GM13977 (cell line): Measurements from ENCODE around the gene KHDRBS2.

Experiments used
- DNase-seq: peaks from one replicate; pipeline ENCODE4 v3.0.0; 2012; ENCODE audit warnings: low spot score
- in situ Hi-C: fragments of 300-500 bp; cut with MboI; formaldehyde crosslinking; loops from one replicate; pipeline ENCODE4 v1.12.0; 2022; ENCODE audit warnings: low sequenced_read_pairs, low pct_unique_long_range_greater_than_20kb, mixed read lengths, inconsistent platforms; ENCODE audit not compliant: unreplicated experiment
- TF ChIP-seq, protein P1 (sequence below): IDR thresholded peaks from 2 replicates; pipeline ENCODE4 v1.5.1; 2012; ENCODE audit warnings: mild to moderate bottlenecking, control low read depth; ENCODE audit not compliant: insufficient read depth; ENCODE audit errors: extremely low read depth, missing control alignments

KHDRBS2 gene

DNA sequence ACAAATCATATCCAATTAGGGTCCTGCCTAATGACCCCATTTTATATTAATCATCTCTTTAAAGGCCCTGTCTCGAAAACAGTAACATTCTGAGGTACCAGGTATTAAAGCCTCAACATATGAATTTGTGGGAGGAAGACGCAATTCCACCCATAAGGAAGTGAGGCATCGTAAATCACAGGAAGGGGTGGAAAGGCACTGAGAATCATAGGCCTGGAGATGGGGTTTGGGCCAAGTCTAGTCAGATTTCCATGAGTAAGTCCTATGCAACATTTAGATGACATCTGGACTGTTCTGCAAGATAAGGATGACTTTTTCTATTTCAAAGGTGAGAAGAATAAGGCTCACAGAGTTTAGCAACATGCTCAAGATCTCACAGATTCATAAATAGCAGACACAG, 534.0 kb downstream of the KHDRBS2 start:
- TF ChIP-seq, protein P1, sequence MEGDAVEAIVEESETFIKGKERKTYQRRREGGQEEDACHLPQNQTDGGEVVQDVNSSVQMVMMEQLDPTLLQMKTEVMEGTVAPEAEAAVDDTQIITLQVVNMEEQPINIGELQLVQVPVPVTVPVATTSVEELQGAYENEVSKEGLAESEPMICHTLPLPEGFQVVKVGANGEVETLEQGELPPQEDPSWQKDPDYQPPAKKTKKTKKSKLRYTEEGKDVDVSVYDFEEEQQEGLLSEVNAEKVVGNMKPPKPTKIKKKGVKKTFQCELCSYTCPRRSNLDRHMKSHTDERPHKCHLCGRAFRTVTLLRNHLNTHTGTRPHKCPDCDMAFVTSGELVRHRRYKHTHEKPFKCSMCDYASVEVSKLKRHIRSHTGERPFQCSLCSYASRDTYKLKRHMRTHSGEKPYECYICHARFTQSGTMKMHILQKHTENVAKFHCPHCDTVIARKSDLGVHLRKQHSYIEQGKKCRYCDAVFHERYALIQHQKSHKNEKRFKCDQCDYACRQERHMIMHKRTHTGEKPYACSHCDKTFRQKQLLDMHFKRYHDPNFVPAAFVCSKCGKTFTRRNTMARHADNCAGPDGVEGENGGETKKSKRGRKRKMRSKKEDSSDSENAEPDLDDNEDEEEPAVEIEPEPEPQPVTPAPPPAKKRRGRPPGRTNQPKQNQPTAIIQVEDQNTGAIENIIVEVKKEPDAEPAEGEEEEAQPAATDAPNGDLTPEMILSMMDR = no peak
- in situ Hi-C loops = no loop called here
- DNase-seq = no peak

DNA sequence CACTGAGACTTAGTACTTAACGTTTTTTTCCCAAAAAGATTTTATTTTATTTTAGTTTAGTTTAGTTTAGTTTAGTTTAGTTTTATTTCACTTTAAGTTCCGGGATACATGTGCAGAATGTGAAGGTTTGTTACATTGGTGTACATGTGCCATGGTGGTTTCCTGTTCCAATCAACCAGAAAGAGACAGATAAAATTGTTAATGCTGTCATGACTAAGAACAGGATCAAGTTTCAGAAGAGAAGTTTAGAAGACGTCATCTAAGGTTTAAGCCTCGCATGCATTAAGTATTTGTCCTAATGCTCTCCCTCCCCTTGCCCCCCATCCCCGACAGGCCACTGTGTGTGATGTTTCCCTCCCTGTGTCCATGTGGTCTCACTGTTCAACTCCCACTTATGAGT, 540.0 kb downstream of the KHDRBS2 start:
- in situ Hi-C loops = no loop called here
- TF ChIP-seq, protein P1 = no peak
- DNase-seq = no peak

DNA sequence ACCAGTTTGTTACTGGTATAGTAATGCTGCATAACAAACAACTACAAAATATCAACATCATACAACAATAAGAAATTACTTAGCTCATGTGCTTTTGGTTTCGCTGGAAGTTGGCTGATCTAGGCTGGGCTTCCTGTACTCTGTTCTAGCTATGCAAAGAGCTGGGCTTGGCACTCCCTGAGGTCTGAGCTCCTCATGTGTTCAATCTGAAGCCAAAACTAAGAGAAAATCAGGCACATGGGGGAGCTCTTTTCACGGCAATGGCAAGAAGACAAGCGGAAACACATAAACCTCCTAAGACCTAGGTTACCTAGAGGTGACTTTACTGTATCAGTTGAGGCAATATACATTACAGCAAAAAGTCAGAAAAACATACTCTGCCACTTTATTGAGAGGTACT, 574.2 kb downstream of the KHDRBS2 start:
- in situ Hi-C loops = no loop called here
- TF ChIP-seq, protein P1 = no peak
- no peak for DNase-seq

DNA sequence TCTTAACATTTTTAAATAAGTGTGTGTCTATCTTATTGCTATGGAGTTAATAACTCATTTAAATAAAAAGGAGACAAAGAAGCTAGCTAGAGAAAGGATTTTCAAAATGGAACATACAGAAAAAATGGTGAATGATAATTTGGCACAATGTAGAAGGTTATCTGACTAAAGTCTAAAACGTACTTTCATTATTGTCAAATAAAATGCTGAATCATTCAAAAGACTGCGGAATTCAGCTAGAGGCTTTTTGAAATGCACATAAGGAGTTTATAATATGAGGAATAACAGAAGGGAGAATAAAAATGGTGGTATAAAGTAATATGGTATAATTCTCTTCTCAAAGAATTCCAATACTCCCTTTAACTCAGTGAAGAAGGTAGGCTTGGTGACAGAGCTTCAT, 597.9 kb downstream of the KHDRBS2 start:
- in situ Hi-C loops = no loop called here
- DNase-seq = no peak
- TF ChIP-seq, protein P1 = no peak

DNA sequence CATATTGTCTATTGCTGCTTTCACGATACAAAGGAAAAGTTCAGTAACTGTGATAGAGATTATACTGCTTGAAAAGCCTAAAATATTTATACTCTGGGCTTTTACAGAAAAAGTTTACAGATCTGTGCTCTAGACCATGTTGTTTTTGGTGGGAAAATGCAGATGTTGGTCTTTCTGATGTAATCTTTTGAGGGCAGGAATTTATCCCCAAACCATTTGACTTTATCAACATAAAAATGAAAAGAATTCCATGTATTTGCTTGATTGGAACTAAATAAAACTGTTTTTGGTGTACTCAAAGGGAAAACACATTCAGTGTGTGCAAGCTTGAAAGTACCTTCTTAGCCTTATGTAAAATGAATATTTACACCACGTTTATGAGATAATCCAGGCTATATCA, 603.5 kb downstream of the KHDRBS2 start:
- in situ Hi-C loops = no loop called here
- DNase-seq = no peak
- TF ChIP-seq, protein P1 = no peak

DNA sequence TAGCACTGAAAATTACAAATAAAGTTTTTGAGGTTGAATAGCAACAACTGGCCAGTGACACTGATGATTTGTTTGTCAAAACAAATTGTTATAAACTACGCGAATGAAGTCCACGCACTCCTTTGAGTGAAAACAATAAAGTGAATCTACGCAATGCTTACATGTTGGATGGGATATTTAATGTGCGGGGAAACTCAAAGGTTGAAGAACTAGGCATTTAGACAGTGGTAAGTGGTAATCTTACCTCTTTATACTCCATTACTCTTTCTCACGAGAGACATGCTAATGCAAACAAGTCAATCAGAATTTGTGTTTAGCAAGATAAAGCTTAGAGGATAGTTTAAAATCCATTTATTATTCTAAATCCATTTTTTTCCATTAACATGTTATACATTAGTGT, 606.4 kb downstream of the KHDRBS2 start:
- TF ChIP-seq, protein P1 = no peak
- in situ Hi-C loops = no loop called here
- no peak for DNase-seq

DNA sequence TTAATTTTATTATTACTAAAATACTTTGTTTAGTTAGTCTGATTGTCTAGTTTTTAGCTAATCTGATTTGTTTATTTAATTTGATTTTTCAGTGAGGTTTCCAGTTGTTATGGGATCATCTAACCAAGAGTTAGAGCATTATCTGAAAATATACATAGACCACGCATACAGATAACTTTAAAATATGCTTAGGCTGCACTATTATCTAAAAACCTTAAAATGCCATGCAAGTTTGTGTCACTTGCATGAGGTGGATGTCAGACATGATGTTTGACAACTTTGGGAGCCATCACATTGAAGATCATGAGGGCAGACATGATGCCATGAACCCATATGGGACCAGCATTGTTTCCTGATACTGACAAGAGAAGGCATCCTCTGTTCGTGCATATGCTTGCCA, 610.3 kb downstream of the KHDRBS2 start:
- TF ChIP-seq, protein P1 = no peak
- in situ Hi-C loops = no loop called here
- DNase-seq = no peak
